Measurements from ENCODE around the gene GPR108. TPM values are rescaled to one million over a fixed set of nuclear protein-coding genes. Genes with fewer than 3 reads are reported as not detected.
A peak's percentile ranks its signal among the peaks of the same experiment; 100 is the strongest.

Gene GPR108
- total RNA-seq, 1 donor from 2014 or later, result 38.3 TPM

DNA sequence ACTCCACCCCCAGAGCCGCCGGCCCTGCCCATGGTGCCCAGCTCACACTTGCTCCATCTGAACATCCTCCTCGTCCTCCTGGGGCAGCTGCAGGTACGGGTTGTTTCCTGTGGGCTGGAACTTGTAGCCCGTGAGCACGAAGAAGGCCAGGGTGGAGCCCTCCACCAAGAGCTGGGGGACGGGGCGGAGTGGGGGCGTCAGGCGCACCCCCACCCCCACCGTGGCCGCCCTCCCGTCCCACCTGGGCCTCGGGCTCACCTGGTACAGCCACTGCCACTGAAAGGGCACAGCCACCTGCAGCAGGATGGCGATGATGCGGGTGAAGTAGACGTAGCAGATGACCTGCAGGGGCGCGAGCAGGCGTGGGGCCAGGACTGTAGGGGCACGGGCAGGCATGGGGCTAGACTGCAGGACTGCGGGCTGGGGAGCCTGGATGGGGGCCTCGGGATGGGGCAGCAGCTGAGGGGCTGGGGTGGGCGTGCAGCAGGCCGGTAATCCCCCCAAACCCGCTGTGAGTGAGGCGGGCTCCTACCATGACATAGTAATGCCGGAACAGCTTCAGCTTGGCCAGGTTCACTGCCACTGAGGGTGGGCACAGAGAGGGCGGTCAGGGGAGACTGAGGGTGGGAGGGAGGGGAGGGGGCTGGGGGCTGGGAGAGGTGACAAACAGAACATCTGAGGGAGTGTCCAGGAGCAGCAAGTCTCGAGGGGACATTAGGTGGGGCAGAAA, 6.3 kb downstream of the GPR108 start:
- Histone ChIP-seq H3K4me3 (no peak overlapping the region), H3K9me3 (ENCODE audit: low read depth) (no peaks in the 10 kb centered on the region), H3K79me2 (ENCODE audit: low read depth) (peaks cover 5% of the 10 kb centered on the region), H2AFZ (replicated peaks) (no peak overlapping the region), H4K20me1 (ENCODE audit: low read depth) (no peaks in the 10 kb centered on the region), H3K27me3 (no peaks in the 10 kb centered on the region), H3F3A (ENCODE audit: low read depth) (no peaks in the 10 kb centered on the region), H3K36me3 (no peaks in the 10 kb centered on the region), H3K27ac (no peak overlapping the region), H3K4me2 (no peak overlapping the region), H3K4me1 (peaks cover 9% of the 10 kb centered on the region), H3K9ac (no peak overlapping the region)
- Mint-ChIP-seq H3K4me1 (peaks cover 4% of the 10 kb centered on the region), H3K36me3 (peaks cover 8% of the 10 kb centered on the region), H3K27ac (no peak overlapping the region), H3K4me3 (no peak overlapping the region), H3K27me3 (ENCODE audit: insufficient read depth, low read depth) (peaks cover 8% of the 10 kb centered on the region), H3K9me3 (no peaks in the 10 kb centered on the region)
- DNase-seq (ENCODE audit: low spot score), result no peak
- TF ChIP-seq EZH2 (IDR thresholded peaks at IDR 0.05) (no peak), EZH2phosphoT487 (IDR thresholded peaks at IDR 0.05) (no peak)
- TF ChIP-seq, protein P1, sequence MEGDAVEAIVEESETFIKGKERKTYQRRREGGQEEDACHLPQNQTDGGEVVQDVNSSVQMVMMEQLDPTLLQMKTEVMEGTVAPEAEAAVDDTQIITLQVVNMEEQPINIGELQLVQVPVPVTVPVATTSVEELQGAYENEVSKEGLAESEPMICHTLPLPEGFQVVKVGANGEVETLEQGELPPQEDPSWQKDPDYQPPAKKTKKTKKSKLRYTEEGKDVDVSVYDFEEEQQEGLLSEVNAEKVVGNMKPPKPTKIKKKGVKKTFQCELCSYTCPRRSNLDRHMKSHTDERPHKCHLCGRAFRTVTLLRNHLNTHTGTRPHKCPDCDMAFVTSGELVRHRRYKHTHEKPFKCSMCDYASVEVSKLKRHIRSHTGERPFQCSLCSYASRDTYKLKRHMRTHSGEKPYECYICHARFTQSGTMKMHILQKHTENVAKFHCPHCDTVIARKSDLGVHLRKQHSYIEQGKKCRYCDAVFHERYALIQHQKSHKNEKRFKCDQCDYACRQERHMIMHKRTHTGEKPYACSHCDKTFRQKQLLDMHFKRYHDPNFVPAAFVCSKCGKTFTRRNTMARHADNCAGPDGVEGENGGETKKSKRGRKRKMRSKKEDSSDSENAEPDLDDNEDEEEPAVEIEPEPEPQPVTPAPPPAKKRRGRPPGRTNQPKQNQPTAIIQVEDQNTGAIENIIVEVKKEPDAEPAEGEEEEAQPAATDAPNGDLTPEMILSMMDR (IDR thresholded peaks at IDR 0.05), result no peak

DNA sequence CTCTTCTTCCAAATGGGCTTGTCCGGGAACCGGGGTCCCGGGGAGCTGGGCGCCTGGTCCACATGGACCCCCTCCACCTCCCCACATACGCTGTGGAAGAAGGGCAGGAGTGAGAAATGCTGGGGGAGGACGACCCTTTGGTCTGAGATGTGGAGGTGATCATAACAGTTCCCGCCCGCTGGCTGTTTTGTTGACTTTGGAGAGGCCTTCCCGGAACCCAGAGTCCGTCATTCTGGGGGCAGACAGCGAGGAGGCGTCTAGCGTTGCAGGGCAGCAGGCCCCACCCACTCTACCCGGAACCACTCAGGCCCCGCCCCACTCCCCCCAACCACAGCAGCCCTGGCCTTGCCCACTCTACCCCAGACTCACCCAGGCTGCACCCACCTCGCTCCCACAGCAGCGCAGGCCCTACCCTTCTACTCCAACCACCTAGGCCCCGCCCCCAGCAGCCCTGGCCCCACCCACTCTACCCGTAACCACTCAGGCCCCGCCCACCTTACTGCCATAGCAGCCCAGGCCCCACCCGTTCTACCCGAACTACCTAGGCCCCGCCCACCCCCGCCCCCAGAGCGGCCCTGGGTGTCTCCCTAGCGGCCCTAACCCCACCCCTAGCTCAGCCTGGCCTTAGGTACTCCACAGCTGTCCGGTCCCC, 7.1 kb downstream of the GPR108 start:
- H3K4me3 ChIP-seq, result no peak overlapping the region
- Mint-ChIP-seq H3K27me3 (ENCODE audit: insufficient read depth, low read depth) (peaks cover 8% of the 10 kb centered on the region), H3K9me3 (no peaks in the 10 kb centered on the region)

DNA sequence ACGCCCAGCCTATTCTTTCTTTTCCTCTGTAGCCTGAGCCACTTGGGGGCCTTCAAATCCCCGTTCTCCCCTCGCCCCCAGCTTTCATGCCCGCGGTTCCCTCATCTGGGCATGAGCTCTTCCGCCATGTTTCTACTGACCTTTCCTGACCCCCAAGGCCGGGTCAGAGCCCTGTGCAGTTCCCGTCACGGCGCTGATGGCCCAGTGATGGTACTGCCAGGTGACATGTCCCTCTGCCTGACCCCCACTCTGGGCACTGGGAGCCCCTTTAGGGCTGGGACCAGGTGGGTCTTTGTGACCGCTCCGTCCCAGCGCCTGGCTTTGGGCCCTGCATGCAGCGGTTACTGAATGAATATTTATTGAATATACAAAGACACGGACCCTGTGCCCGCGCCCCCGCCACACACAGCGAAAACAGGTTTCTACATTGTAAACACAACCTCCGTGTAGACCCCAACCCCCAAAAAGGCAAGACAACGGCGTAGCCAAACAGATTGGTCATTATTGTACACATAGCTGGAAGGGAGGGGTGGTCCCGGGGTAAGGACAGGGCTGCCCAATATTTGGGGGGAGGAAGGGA, 7.7 kb downstream of the GPR108 start:
- no peak overlapping the region for H3K27ac ChIP-seq
- TF ChIP-seq, protein P1 (IDR thresholded peaks at IDR 0.05), result no peak
- no peak for TF ChIP-seq EZH2 (IDR thresholded peaks at IDR 0.05)
- TF ChIP-seq EZH2phosphoT487 (IDR thresholded peaks at IDR 0.05), result no peak
- no peak overlapping the region for H3K4me3 ChIP-seq
- H3K4me1 ChIP-seq, result no peaks in the 10 kb centered on the region
- H3K27me3 ChIP-seq, result no peaks in the 10 kb centered on the region
- DNase-seq (ENCODE audit: low spot score), result no peak
- peaks cover 4% of the 10 kb centered on the region for H3K4me1 Mint-ChIP-seq
- H3K27me3 Mint-ChIP-seq (ENCODE audit: insufficient read depth, low read depth), result peaks cover 8% of the 10 kb centered on the region
- H3K4me2 ChIP-seq, result no peak overlapping the region
- H3F3A ChIP-seq (ENCODE audit: low read depth), result no peaks in the 10 kb centered on the region
- no peaks in the 10 kb centered on the region for H3K9me3 Mint-ChIP-seq
- no peak overlapping the region for H3K4me3 Mint-ChIP-seq
- no peak overlapping the region for H3K27ac Mint-ChIP-seq
- H3K36me3 Mint-ChIP-seq, result peaks cover 8% of the 10 kb centered on the region
- no peaks in the 10 kb centered on the region for H3K36me3 ChIP-seq
- H3K79me2 ChIP-seq (ENCODE audit: low read depth), result no peaks in the 10 kb centered on the region
- H4K20me1 ChIP-seq (ENCODE audit: low read depth), result no peaks in the 10 kb centered on the region
- H2AFZ ChIP-seq (replicated peaks), result no peak overlapping the region
- no peaks in the 10 kb centered on the region for H3K9me3 ChIP-seq (ENCODE audit: low read depth)
- no peak overlapping the region for H3K9ac ChIP-seq

More for the DNA sequence above, 7.1 kb downstream of the GPR108 start:
- peak; percentile 76 for DNase-seq (ENCODE audit: low spot score)
- H3K36me3 Mint-ChIP-seq, result peaks cover 8% of the 10 kb centered on the region
- Histone ChIP-seq H3K4me1 (peaks cover 1% of the 10 kb centered on the region), H2AFZ (replicated peaks) (no peak overlapping the region), H3F3A (ENCODE audit: low read depth) (no peaks in the 10 kb centered on the region), H3K9ac (no peak overlapping the region), H3K36me3 (no peaks in the 10 kb centered on the region), H4K20me1 (ENCODE audit: low read depth) (no peaks in the 10 kb centered on the region), H3K27me3 (no peaks in the 10 kb centered on the region), H3K9me3 (ENCODE audit: low read depth) (no peaks in the 10 kb centered on the region), H3K79me2 (ENCODE audit: low read depth) (no peaks in the 10 kb centered on the region), H3K4me2 (no peak overlapping the region), H3K27ac (no peak overlapping the region)
- TF ChIP-seq EZH2phosphoT487 (IDR thresholded peaks at IDR 0.05), result no peak
- TF ChIP-seq, protein P1 (IDR thresholded peaks at IDR 0.05), result no peak
- no peak for TF ChIP-seq EZH2 (IDR thresholded peaks at IDR 0.05)
- no peak overlapping the region for H3K27ac Mint-ChIP-seq
- no peak overlapping the region for H3K4me3 Mint-ChIP-seq
- H3K4me1 Mint-ChIP-seq, result peaks cover 4% of the 10 kb centered on the region
